Rectal smooth muscle tissue (tissue), 1 donor: ENCODE measurements around the gene CYTH4.

Experiments used
- H3K27ac ChIP-seq: one replicate; pipeline ENCODE4 v1.7.0; 2013; ENCODE audit warnings: low read depth, low read length, inconsistent platforms
- H3K27me3 ChIP-seq: one replicate; pipeline ENCODE4 v1.7.0; 2013; ENCODE audit warnings: low read length; ENCODE audit not compliant: control insufficient read depth, insufficient read depth
- H3K36me3 ChIP-seq: one replicate; pipeline ENCODE4 v1.7.0; 2013; ENCODE audit warnings: low read length; ENCODE audit not compliant: control insufficient read depth, insufficient read depth
- H3K4me1 ChIP-seq: one replicate; pipeline ENCODE4 v1.7.0; 2013; ENCODE audit warnings: low read length; ENCODE audit not compliant: control insufficient read depth, insufficient read depth
- H3K4me3 ChIP-seq: one replicate; pipeline ENCODE4 v1.7.0; 2013; ENCODE audit warnings: low read length
- H3K9ac ChIP-seq: one replicate; pipeline ENCODE4 v1.7.0; 2013; ENCODE audit warnings: low read length

The CYTH4 gene

GRCh38 chr22:37255558-37256006 lies 26.7 kb upstream of the CYTH4 start:
- Histone ChIP-seq H3K27me3 (peaks cover 7% of the 10 kb centered on the region), H3K4me1 (no peaks in the 10 kb centered on the region), H3K27ac (no peak overlapping the region), H3K4me3 (no peak overlapping the region), H3K9ac (no peak overlapping the region), H3K36me3 (no peaks in the 10 kb centered on the region)

DNA sequence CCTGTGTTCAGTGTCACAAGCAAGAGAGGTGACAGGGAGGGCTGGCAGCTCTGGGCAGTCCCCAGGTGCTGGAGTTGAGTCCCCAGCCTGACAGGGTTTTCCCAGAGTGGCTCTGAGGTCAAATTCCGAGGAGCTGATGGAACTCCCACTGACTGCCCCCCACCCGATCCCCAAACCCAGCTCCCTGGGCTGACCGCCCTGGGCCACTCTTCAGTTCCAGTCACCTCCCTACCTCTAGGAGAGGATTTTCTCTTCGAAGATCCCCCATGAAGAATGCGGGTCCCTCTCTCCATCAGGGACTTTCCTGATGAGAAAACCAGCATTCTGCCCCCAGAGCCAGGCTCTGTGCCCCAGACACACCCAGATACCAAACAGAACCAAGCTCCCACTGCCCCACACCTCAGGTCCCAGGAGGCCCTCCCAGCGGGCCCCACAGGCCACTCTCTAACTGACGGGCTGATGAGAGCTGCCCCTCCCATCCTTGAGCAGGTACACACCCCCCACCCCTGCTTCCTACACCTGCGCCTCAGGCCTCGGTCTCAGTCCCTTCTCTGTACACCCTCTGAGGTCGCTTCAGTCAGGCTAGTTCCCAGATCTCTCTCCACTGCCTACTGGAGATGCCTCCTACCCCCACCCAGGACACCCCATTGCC lies 26.1 kb upstream of the CYTH4 start:
- no peak overlapping the region for H3K27ac ChIP-seq
- H3K4me1 ChIP-seq, result no peaks in the 10 kb centered on the region
- H3K27me3 ChIP-seq, result peaks cover 12% of the 10 kb centered on the region
- H3K36me3 ChIP-seq, result no peaks in the 10 kb centered on the region
- no peak overlapping the region for H3K9ac ChIP-seq
- no peak overlapping the region for H3K4me3 ChIP-seq

GRCh38 chr22:37258005-37258752 lies 24.1 kb upstream of the CYTH4 start:
- Histone ChIP-seq H3K27me3 (peaks cover 17% of the 10 kb centered on the region), H3K27ac (no peak overlapping the region), H3K9ac (no peak overlapping the region), H3K4me1 (no peaks in the 10 kb centered on the region), H3K36me3 (no peaks in the 10 kb centered on the region), H3K4me3 (no peak overlapping the region)

DNA sequence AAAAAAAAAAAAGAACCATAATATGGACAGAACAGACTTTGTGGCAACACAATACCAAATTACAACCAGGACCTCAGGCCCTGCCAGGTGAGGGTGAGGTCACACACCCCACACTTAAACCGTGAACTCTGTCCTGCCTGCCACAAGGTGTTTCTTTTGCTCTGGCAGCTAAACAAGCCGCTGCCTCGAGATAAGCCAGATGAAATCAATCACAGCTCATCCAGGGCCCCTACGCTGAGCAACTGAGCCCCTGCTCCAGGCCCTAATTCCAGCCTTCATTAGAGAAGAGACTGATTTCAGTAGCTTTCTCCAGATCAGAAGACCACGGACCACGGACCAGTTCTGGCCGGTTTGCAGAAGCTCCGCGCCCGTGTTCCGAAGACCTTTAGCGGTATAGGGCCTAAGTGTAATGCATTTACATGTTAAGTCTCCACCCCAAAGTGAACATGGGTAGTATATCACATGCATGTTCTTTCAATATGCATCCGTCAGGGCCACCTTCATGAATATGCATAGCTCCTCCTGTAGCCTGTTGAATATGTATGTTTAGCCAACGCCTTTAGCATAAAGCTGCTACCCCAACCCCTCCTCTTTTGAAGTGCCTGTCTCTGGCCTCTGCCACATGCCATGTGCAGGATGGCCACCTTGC lies 23.4 kb upstream of the CYTH4 start:
- Histone ChIP-seq H3K27me3 (peaks cover 17% of the 10 kb centered on the region), H3K27ac (no peak overlapping the region), H3K36me3 (no peaks in the 10 kb centered on the region), H3K4me3 (no peak overlapping the region), H3K9ac (no peak overlapping the region), H3K4me1 (no peaks in the 10 kb centered on the region)

DNA sequence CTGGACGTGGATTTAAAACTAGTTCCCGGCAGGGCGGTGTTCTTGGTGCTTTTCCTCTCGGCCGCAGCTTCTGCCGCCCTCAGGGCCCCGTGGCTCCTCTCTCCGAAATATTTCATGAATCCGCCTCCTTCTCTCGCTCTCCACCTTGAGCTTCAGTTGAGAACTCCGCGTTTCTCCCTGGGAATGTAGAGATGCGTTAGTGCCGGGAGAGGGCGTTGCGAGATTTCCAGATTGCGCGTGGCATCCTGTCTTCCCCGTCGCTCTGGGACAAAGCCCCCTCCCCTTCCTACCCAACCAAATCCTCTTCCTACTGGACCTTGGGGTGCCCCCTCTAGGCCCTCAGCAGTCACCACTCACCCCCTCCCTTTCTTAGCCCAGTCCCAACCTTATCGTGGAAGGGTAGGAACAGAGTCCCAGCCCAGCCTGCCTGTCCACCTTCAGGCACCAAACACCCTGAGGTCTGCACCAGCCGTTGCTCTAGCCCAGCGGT lies 22.7 kb upstream of the CYTH4 start:
- Histone ChIP-seq H3K4me3 (no peak overlapping the region), H3K27me3 (peaks cover 17% of the 10 kb centered on the region)

GRCh38 chr22:37260155-37260795 lies 22.0 kb upstream of the CYTH4 start:
- Histone ChIP-seq H3K9ac (no peak overlapping the region), H3K27ac (no peak overlapping the region), H3K27me3 (peaks cover 17% of the 10 kb centered on the region), H3K4me1 (no peaks in the 10 kb centered on the region), H3K36me3 (no peaks in the 10 kb centered on the region), H3K4me3 (no peak overlapping the region)

More for the DNA sequence above, 22.7 kb upstream of the CYTH4 start:
- Histone ChIP-seq H3K27ac (no peak overlapping the region), H3K9ac (no peak overlapping the region), H3K4me1 (no peaks in the 10 kb centered on the region), H3K36me3 (no peaks in the 10 kb centered on the region)

DNA sequence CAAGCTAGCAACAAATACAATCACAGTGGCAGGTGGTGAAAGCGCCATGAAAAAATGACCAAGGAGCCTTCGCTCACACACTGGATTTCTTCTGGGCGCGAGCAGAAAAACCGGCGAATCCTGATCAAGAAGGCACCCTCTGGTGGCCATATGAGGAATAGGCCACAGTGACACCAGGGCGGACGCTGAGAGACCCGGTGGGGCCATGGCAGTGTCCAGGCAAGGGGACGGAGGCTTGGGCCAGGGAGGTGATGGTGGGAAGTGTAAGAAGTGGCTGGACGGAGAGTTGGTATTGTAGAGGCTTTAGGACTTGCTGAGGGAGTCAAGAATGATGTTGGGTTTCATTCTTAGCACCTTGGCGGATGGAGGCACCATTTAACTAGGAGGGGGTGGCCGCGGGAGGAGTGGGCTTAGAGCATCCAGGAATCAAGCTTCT lies 21.4 kb upstream of the CYTH4 start:
- no peaks in the 10 kb centered on the region for H3K4me1 ChIP-seq
- H3K9ac ChIP-seq, result no peak overlapping the region
- H3K4me3 ChIP-seq, result no peak overlapping the region
- H3K36me3 ChIP-seq, result no peaks in the 10 kb centered on the region
- no peak overlapping the region for H3K27ac ChIP-seq
- peaks cover 17% of the 10 kb centered on the region for H3K27me3 ChIP-seq

GRCh38 chr22:37262346-37262745 lies 20.0 kb upstream of the CYTH4 start:
- H3K36me3 ChIP-seq, result no peaks in the 10 kb centered on the region
- H3K27ac ChIP-seq, result no peak overlapping the region
- H3K27me3 ChIP-seq, result peaks cover 20% of the 10 kb centered on the region
- H3K9ac ChIP-seq, result no peak overlapping the region
- H3K4me1 ChIP-seq, result no peaks in the 10 kb centered on the region
- H3K4me3 ChIP-seq, result no peak overlapping the region

- Histone ChIP-seq H3K4me3 (peak overlapping the region; percentile 15), H3K27me3 (peaks cover 20% of the 10 kb centered on the region)
Observed at GRCh38 chr22:37263966-37264887, 18.1 kb upstream of the CYTH4 start.

GRCh38 chr22:37266581-37267134 lies 15.7 kb upstream of the CYTH4 start:
- no peak overlapping the region for H3K27ac ChIP-seq
- H3K9ac ChIP-seq, result no peak overlapping the region
- H3K4me3 ChIP-seq, result no peak overlapping the region
- peaks cover 8% of the 10 kb centered on the region for H3K27me3 ChIP-seq
- no peaks in the 10 kb centered on the region for H3K36me3 ChIP-seq
- no peaks in the 10 kb centered on the region for H3K4me1 ChIP-seq

More at GRCh38 chr22:37263966-37264887, 18.1 kb upstream of the CYTH4 start:
- Histone ChIP-seq H3K36me3 (no peaks in the 10 kb centered on the region), H3K9ac (no peak overlapping the region), H3K4me1 (no peaks in the 10 kb centered on the region), H3K27ac (no peak overlapping the region)

- Histone ChIP-seq H3K27me3 (peaks cover 6% of the 10 kb centered on the region), H3K4me3 (peak overlapping the region; percentile 44), H3K27ac (no peak overlapping the region), H3K4me1 (no peaks in the 10 kb centered on the region), H3K36me3 (no peaks in the 10 kb centered on the region), H3K9ac (no peak overlapping the region)
Observed at GRCh38 chr22:37267135-37267587, 15.1 kb upstream of the CYTH4 start.
